Measurements from ENCODE around the gene SLC3A2.

The SLC3A2 gene

GRCh38 chr11:62919898-62920640, 39.4 kb downstream of the SLC3A2 start:
- Histone ChIP-seq H3K4me1 (peaks cover 18% of the 10 kb centered on the region), H3K36me3 (peaks cover 5% of the 10 kb centered on the region), H3K27me3 (no peaks in the 10 kb centered on the region), H3K4me3 (ENCODE audit: low read depth, low read length) (peak overlapping the region; percentile 51), H3K9me3 (no peaks in the 10 kb centered on the region)
- DNase-seq, result no peak
- no peak for TF ChIP-seq CTCF (IDR thresholded peaks at IDR 0.05; ENCODE audit: low read depth, low read length)

GRCh38 chr11:62921201-62921572, 40.5 kb downstream of the SLC3A2 start, which contains the start of gene CHRM1:
TSS of gene CHRM1 (minus strand) at chr11:62921363. CDS start at chr11:62911100, 10,263 bp downstream.
- no peak for TF ChIP-seq CTCF (IDR thresholded peaks at IDR 0.05; ENCODE audit: low read depth, low read length)
- Histone ChIP-seq H3K27me3 (no peaks in the 10 kb centered on the region), H3K36me3 (peaks cover 5% of the 10 kb centered on the region), H3K4me1 (peaks cover 18% of the 10 kb centered on the region), H3K4me3 (ENCODE audit: low read depth, low read length) (peak within 1 kb of the TSS; percentile 51), H3K9me3 (no peaks in the 10 kb centered on the region)
- DNase-seq, result peak; percentile 31

GRCh38 chr11:62921573-62922188, 41.0 kb downstream of the SLC3A2 start:
- no peak for TF ChIP-seq CTCF (IDR thresholded peaks at IDR 0.05; ENCODE audit: low read depth, low read length)
- Histone ChIP-seq H3K9me3 (no peaks in the 10 kb centered on the region), H3K4me1 (peaks cover 18% of the 10 kb centered on the region), H3K36me3 (peaks cover 5% of the 10 kb centered on the region), H3K27me3 (no peaks in the 10 kb centered on the region), H3K4me3 (ENCODE audit: low read depth, low read length) (peak overlapping the region; percentile 51)
- DNase-seq, result peak; percentile 78

- H3K27me3 ChIP-seq, result no peaks in the 10 kb centered on the region
- H3K36me3 ChIP-seq, result peaks cover 5% of the 10 kb centered on the region
- peaks cover 18% of the 10 kb centered on the region for H3K4me1 ChIP-seq
- no peak for DNase-seq
- H3K4me3 ChIP-seq (ENCODE audit: low read depth, low read length), result peak overlapping the region; percentile 51
- H3K9me3 ChIP-seq, result no peaks in the 10 kb centered on the region
- no peak for TF ChIP-seq CTCF (IDR thresholded peaks at IDR 0.05; ENCODE audit: low read depth, low read length)
Measured at GRCh38 chr11:62922189-62922589, 41.5 kb downstream of the SLC3A2 start.

- peaks cover 24% of the 10 kb centered on the region for H3K4me1 ChIP-seq
- no peaks in the 10 kb centered on the region for H3K9me3 ChIP-seq
- no peak for TF ChIP-seq CTCF (IDR thresholded peaks at IDR 0.05; ENCODE audit: low read depth, low read length)
- no peak overlapping the region for H3K4me3 ChIP-seq (ENCODE audit: low read depth, low read length)
- no peak for DNase-seq
- H3K27me3 ChIP-seq, result no peaks in the 10 kb centered on the region
- peaks cover 5% of the 10 kb centered on the region for H3K36me3 ChIP-seq
Measured at GRCh38 chr11:62922653-62923431, 42.1 kb downstream of the SLC3A2 start.
